ENCODE data around the gene UTP15. TPM values are rescaled to one million over a fixed set of nuclear protein-coding genes. Genes with fewer than 3 reads are reported as not detected.

The UTP15 gene
- total RNA-seq, 1 donor from 2014 or later = 10.2 TPM

- H3K4me1 ChIP-seq = no peaks in the 10 kb centered on the region
- H3K27me3 ChIP-seq (ENCODE audit: low read depth) = no peaks in the 10 kb centered on the region
- no peak for DNase-seq
- TF ChIP-seq CTCF (IDR thresholded peaks at IDR 0.05; ENCODE audit: borderline replicate concordance) = no peak
- H3K4me3 ChIP-seq = no peak overlapping the region
- no peak overlapping the region for H3K27ac ChIP-seq (replicated peaks)
- intact Hi-C loops (cut with micrococcal nuclease) = loop anchor here (5.0 kb wide), 1 partner anchor 1055 kb away; no protein-coding TSS in a partner anchor
- H3K36me3 ChIP-seq = no peaks in the 10 kb centered on the region
- no peaks in the 10 kb centered on the region for H3K9me3 ChIP-seq (replicated peaks)
Observed at GRCh38 chr5:73592551-73592950, 27.0 kb downstream of the UTP15 start.

GRCh38 chr5:73596705-73597328, 31.3 kb downstream of the UTP15 start:
- no peak overlapping the region for H3K27ac ChIP-seq (replicated peaks)
- peak; percentile 55 for TF ChIP-seq CTCF (IDR thresholded peaks at IDR 0.05; ENCODE audit: borderline replicate concordance)
- intact Hi-C loops (cut with micrococcal nuclease) = no loop called here

GRCh38 chr5:73599380-73599779, 33.8 kb downstream of the UTP15 start:
- intact Hi-C loops (cut with micrococcal nuclease) = no loop called here
- H3K27ac ChIP-seq (replicated peaks) = no peak overlapping the region
- no peak overlapping the region for H3K4me3 ChIP-seq
- no peaks in the 10 kb centered on the region for H3K36me3 ChIP-seq
- DNase-seq = no peak
- H3K27me3 ChIP-seq (ENCODE audit: low read depth) = no peaks in the 10 kb centered on the region
- H3K9me3 ChIP-seq (replicated peaks) = peaks cover 16% of the 10 kb centered on the region
- H3K4me1 ChIP-seq = no peaks in the 10 kb centered on the region
- no peak for TF ChIP-seq CTCF (IDR thresholded peaks at IDR 0.05; ENCODE audit: borderline replicate concordance)

More at GRCh38 chr5:73596705-73597328, 31.3 kb downstream of the UTP15 start:
- H3K9me3 ChIP-seq (replicated peaks) = peaks cover 7% of the 10 kb centered on the region
- DNase-seq = no peak
- H3K36me3 ChIP-seq = no peaks in the 10 kb centered on the region
- H3K4me1 ChIP-seq = no peaks in the 10 kb centered on the region
- H3K4me3 ChIP-seq = no peak overlapping the region
- no peaks in the 10 kb centered on the region for H3K27me3 ChIP-seq (ENCODE audit: low read depth)

- peaks cover 16% of the 10 kb centered on the region for H3K9me3 ChIP-seq (replicated peaks)
- DNase-seq = no peak
- no peak for TF ChIP-seq CTCF (IDR thresholded peaks at IDR 0.05; ENCODE audit: borderline replicate concordance)
- no peak overlapping the region for H3K27ac ChIP-seq (replicated peaks)
- intact Hi-C loops (cut with micrococcal nuclease) = no loop called here
- H3K4me1 ChIP-seq = no peaks in the 10 kb centered on the region
- H3K36me3 ChIP-seq = no peaks in the 10 kb centered on the region
- H3K27me3 ChIP-seq (ENCODE audit: low read depth) = no peaks in the 10 kb centered on the region
- H3K4me3 ChIP-seq = no peak overlapping the region
Observed at GRCh38 chr5:73603998-73604397, 38.5 kb downstream of the UTP15 start.

GRCh38 chr5:73605223-73606087, 39.9 kb downstream of the UTP15 start:
- H3K27me3 ChIP-seq (ENCODE audit: low read depth) = no peaks in the 10 kb centered on the region
- no peaks in the 10 kb centered on the region for H3K36me3 ChIP-seq
- DNase-seq = no peak
- no peak overlapping the region for H3K4me3 ChIP-seq
- H3K27ac ChIP-seq (replicated peaks) = no peak overlapping the region
- intact Hi-C loops (cut with micrococcal nuclease) = no loop called here
- H3K4me1 ChIP-seq = no peaks in the 10 kb centered on the region
- H3K9me3 ChIP-seq (replicated peaks) = peaks cover 16% of the 10 kb centered on the region
- no peak for TF ChIP-seq CTCF (IDR thresholded peaks at IDR 0.05; ENCODE audit: borderline replicate concordance)
